ENCODE data around the gene SH3PXD2B. TPM values are rescaled to one million over a fixed set of nuclear protein-coding genes. Genes with fewer than 3 reads are reported as not detected.

The SH3PXD2B gene
- total and polyA plus RNA-seq, 10 of the 15 experiments (the other 5 are each of a cell fraction or from before 2014, with no cell fraction given): 0.05 to 1.6 (median 0.57) TPM

- Histone ChIP-seq H3K4me1 (ENCODE audit: control insufficient read depth, insufficient read depth, low read length) (peaks cover 12% of the 10 kb centered on the region), H3K4me2 (ENCODE audit: control insufficient read depth, insufficient read depth) (no peak overlapping the region), H2AFZ (ENCODE audit: control insufficient read depth, low read depth, low read length) (no peak overlapping the region), H3K9ac (ENCODE audit: control insufficient read depth, insufficient read depth, low read length) (no peak overlapping the region), H3K4me3 (no peak overlapping the region), H3K27ac (ENCODE audit: control insufficient read depth, insufficient read depth) (no peak overlapping the region), H3K36me3 (ENCODE audit: control insufficient read depth in 2 of 2, insufficient read depth in 2 of 2, low read length in 1 of 2) (no peaks in the 10 kb centered on the region), H3K9me3 (replicated peaks; ENCODE audit: control insufficient read depth, insufficient read depth, low read length) (no peaks in the 10 kb centered on the region; the same call in 2 of the 3 replicates), H3K27me3 (replicated peaks in 1 of 2; ENCODE audit: control insufficient read depth in 2 of 2, insufficient read depth in 2 of 2, low read length in 1 of 2) (no peaks in the 10 kb centered on the region), H4K20me1 (ENCODE audit: control insufficient read depth, insufficient read depth) (no peaks in the 10 kb centered on the region), H3K79me2 (ENCODE audit: control insufficient read depth, insufficient read depth, low read length) (no peaks in the 10 kb centered on the region)
- FAIRE-seq: no peak
- DNase-seq (ENCODE audit: low read depth, low spot score): no peak
- SMC1A ChIA-PET (ENCODE audit: uncharacterized antibody, unreplicated experiment): interaction anchor here (0.7 kb wide), 1 partner anchor 35 kb away, joined by 3 read pairs; no protein-coding TSS in a partner anchor
- CTCF ChIA-PET: no interaction called here
- TF ChIP-seq ZNF274 (IDR thresholded peaks at IDR 0.05; ENCODE audit: insufficient read depth, insufficient read length) (no peak), SREBF1 (IDR thresholded peaks at IDR 0.05; ENCODE audit: low read length) (no peak), GABPA (IDR thresholded peaks at IDR 0.05; ENCODE audit: low read depth) (no peak), EZH2 (IDR thresholded peaks at IDR 0.05; ENCODE audit: borderline replicate concordance, control insufficient read depth, low read depth, low read length) (no peak), NRF1 (conservative IDR thresholded peaks at IDR 0.05; ENCODE audit: low read depth, low read length) (no peak), CUX1 (IDR thresholded peaks at IDR 0.05; ENCODE audit: insufficient replicate concordance, low read depth, low read length) (no peak), HDGF (IDR thresholded peaks at IDR 0.05) (no peak), HCFC1 (IDR thresholded peaks at IDR 0.05; ENCODE audit: low read length) (no peak), MAX (IDR thresholded peaks at IDR 0.05; ENCODE audit: low read depth, low read length) (no peak), ASH2L (IDR thresholded peaks at IDR 0.05; ENCODE audit: borderline replicate concordance, low read depth) (no peak), FOS (IDR thresholded peaks at IDR 0.05; ENCODE audit: borderline replicate concordance, extremely low read depth, insufficient read length) (no peak), ZNF687 (IDR thresholded peaks at IDR 0.05) (no peak), NFIC (IDR thresholded peaks at IDR 0.05; ENCODE audit: low read depth, low read length) (no peak), NFXL1 (IDR thresholded peaks at IDR 0.05; ENCODE audit: borderline replicate concordance) (no peak)
- WGBS (ENCODE audit: insufficient coverage, insufficient replicate concordance, low lambda C conversion rate, missing lambda C conversion rate): 67% methylated on average over 7 of the region's 7 CpGs
- intact Hi-C loops (cut with micrococcal nuclease; ENCODE audit: unreplicated experiment) (no loop called here), in situ Hi-C loops (cut with MboI) (no loop called here)
- POLR2A ChIA-PET: no interaction called here
- BruUV-seq (replicated peaks): no TSS peak
- ATAC-seq: peak; percentile 71
- RAD21 ChIA-PET (ENCODE audit: unreplicated experiment): no interaction called here
These were observed 42.7 kb downstream of the SH3PXD2B start for GRCh38 chr5:172411484-172412072.

All from GM12878 (cell line).